NCI-H1048 (cell line): ENCODE data around the gene CCDC170.

ENCODE experiments used
- DNase-seq: peaks from one replicate; lab custom pipeline; 2025; lab: John Stamatoyannopoulos, UW

Gene CCDC170

GRCh38 chr6:151655099-151655498 is 161.3 kb downstream of the CCDC170 start:
- DNase-seq = no peak

GRCh38 chr6:151656392-151656791 is 162.6 kb downstream of the CCDC170 start:
- DNase-seq = no peak

- no peak for DNase-seq
Measured at GRCh38 chr6:151658091-151658490, 164.3 kb downstream of the CCDC170 start.

GRCh38 chr6:151659212-151659611 is 165.4 kb downstream of the CCDC170 start:
- no peak for DNase-seq

- no peak for DNase-seq
Measured at GRCh38 chr6:151661509-151661908, 167.7 kb downstream of the CCDC170 start.

- DNase-seq = no peak
Measured at GRCh38 chr6:151661928-151662327, 168.1 kb downstream of the CCDC170 start.

GRCh38 chr6:151663559-151663958 is 169.7 kb downstream of the CCDC170 start:
- DNase-seq = no peak

- DNase-seq = no peak
Measured at GRCh38 chr6:151664390-151664789, 170.6 kb downstream of the CCDC170 start.

GRCh38 chr6:151665329-151665728 is 171.5 kb downstream of the CCDC170 start:
- DNase-seq = no peak

- DNase-seq = no peak
Measured at GRCh38 chr6:151666526-151666925, 172.7 kb downstream of the CCDC170 start.

- DNase-seq = no peak
Measured at GRCh38 chr6:151669208-151669560, 175.4 kb downstream of the CCDC170 start.

GRCh38 chr6:151670116-151670515 is 176.3 kb downstream of the CCDC170 start:
- no peak for DNase-seq
